ENCODE data around the gene UBFD1.
"Not testable (repeated sequence)": the region's sequence is repeated elsewhere in the genome, so short reads cannot be mapped to it uniquely, and the experiment has no call there.

Gene UBFD1

DNA sequence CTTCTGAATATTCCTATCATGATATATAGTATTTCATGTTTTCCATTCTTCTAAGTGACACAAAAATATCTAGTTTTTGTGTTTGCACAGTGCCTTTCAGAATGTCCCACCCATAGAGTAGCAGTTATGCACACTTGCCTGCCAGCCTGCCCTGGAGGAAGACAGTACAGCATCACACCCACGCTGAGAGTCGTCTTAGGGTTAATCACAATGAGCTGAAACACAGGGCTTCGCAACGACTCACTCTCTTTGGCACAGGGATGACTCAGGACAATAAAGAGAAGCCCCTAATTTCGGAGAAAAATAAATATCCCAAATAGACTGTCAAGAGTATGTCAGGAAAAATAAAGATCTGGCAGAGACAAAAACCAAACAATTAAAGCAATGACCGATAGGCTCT is 50.2 kb downstream of the UBFD1 start:
- DNase-seq (ENCODE audit: low read depth, low spot score): no peak

DNA sequence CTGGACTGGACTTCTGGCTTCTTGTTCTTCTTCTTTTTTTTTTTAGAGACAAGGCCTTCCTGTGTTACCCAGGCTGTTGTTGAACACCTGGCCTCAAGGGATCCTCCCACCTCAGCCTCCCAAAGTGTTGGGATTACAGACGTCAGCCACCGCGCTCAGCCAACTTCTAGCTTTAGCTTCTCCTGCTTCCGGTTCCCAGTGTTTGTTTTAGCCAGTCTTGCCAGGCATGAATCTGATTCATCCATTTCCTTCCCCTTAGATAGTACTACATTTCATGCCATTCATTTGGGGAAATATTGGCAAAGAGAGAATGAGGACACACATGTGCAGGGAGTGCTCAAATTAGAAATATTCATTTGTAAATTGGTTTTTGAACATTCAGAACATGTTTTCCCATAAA is 50.7 kb downstream of the UBFD1 start:
- no peak for DNase-seq (ENCODE audit: low read depth, low spot score)

GRCh38 chr16:23609929-23610328 is 52.4 kb downstream of the UBFD1 start:
- DNase-seq (ENCODE audit: low read depth, low spot score): no peak

GRCh38 chr16:23610905-23611304 is 53.4 kb downstream of the UBFD1 start:
- not testable (repeated sequence) for DNase-seq (ENCODE audit: low read depth, low spot score)

DNA sequence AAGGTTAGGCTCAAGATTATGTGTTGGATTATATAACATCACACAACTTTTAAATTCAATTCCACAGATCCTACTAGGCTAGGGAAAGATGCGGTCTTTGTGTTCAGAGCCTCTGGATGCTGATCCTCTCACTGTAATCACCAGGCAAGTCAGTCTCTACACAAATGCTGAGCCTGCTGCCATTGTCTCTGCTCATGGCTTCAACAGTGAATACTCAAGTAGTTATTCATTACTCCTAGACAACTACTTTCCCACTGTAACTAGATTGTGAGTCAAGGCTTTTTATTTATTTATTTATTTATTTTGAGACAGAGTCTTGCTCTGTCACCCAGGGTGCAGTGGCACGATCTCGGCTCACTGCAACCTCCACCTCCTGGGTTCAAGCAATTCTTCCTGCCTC is 54.4 kb downstream of the UBFD1 start:
- DNase-seq (ENCODE audit: low read depth, low spot score): no peak

DNA sequence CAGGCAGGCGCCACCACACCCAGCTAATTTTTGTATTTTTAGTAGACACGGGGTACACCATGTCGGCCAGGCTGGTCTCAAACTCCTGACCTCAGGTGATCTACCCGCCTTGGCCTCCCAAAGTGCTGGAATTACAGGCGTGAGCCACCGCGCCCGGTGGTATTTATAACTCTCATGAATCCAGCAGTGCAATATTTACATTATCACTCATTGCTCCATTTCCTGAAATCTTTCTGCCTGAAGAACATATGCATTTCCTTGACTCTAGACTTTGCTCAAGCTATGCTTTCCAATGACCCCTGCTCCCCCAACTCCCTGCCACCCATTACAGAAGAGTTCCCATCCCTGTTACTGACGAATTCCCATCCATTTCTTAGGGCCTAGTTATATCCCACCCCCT is 58.3 kb downstream of the UBFD1 start:
- DNase-seq (ENCODE audit: low read depth, low spot score): no peak
